Panc1 (cell line): ENCODE data around the gene ZNF407. TPM values are rescaled to one million over a fixed set of nuclear protein-coding genes. Genes with fewer than 3 reads are reported as not detected.

ENCODE experiments used
- ATAC-seq: fragments of 200-7000 bp; cut with Tn5 transposase; 2 replicates; pipeline ENCODE4 v1.9.1; 2020; ENCODE audit warnings: mild to moderate bottlenecking, moderate library complexity
- BruUV-seq: library from RNA; stranded (reverse); fragments of 400-500 nt; replicated peaks from 2 replicates; lab custom pipeline; 2021; lab: Mats Ljungman, UMichigan
- CTCF ChIA-PET: fragments of 300-600 bp; sonication (Branson Sonifier 250); formaldehyde crosslinking; loops from one replicate; lab custom pipeline; 2022; ENCODE audit warnings: antibody characterized with exemption; lab: Charles Lee
- POLR2A ChIA-PET: fragments of 300-600 bp; sonication (Branson Sonifier 250); formaldehyde crosslinking; loops from one replicate; lab custom pipeline; 2022; ENCODE audit warnings: antibody characterized with exemption; lab: Charles Lee
- DNase-seq: peaks from one replicate; pipeline ENCODE4 v3.0.0-alpha.2; 2010; ENCODE audit warnings: low read depth, low spot score
- H3K27ac ChIP-seq: 2 replicates; pipeline ENCODE4 v1.5.1; 2011; ENCODE audit warnings: mild to moderate bottlenecking, low read length, inconsistent platforms
- H3K27me3 ChIP-seq: fragments of 200-500 bp; sonication (Bioruptor generic); 2 replicates; pipeline ENCODE4 v1.6.0; 2014; ENCODE audit warnings: low read length, inconsistent platforms; ENCODE audit not compliant: control insufficient read depth, insufficient read depth
- H3K36me3 ChIP-seq: fragments of 200-500 bp; sonication (Bioruptor generic); 2 replicates; pipeline ENCODE4 v1.5.1; 2014; ENCODE audit warnings: inconsistent platforms, mild to moderate bottlenecking, low read length, moderate library complexity; ENCODE audit not compliant: control insufficient read depth, insufficient read depth
- H3K4me1 ChIP-seq: 2 replicates; pipeline ENCODE4 v1.5.1; 2011; ENCODE audit warnings: inconsistent platforms, mild to moderate bottlenecking, low read length, moderate library complexity; ENCODE audit not compliant: control insufficient read depth, insufficient read depth
- H3K4me3 ChIP-seq, 2 experiments: 2 replicates each; pipeline ENCODE4 v1.5.1; 2011 to 2012; ENCODE audit warnings: low read depth in 2 of 2, low read length in 2 of 2, mild to moderate bottlenecking in 2 of 2, inconsistent platforms in 1 of 2, moderate library complexity in 1 of 2
- H3K9me3 ChIP-seq: fragments of 200-500 bp; sonication (Bioruptor generic); 2 replicates; pipeline ENCODE4 v1.5.1; 2014; ENCODE audit warnings: low read depth, mild to moderate bottlenecking, inconsistent platforms, low read length, moderate library complexity; ENCODE audit not compliant: control insufficient read depth, insufficient read depth
- CTCF ChIP-seq: fragments of 450-650 bp; IDR thresholded peaks from 2 replicates; pipeline ENCODE4 v1.5.1; 2017; ENCODE audit warnings: mild to moderate bottlenecking
- POLR2AphosphoS5 ChIP-seq: IDR thresholded peaks from 2 replicates; pipeline ENCODE4 v1.6.1; 2012; ENCODE audit warnings: mild to moderate bottlenecking, low read depth, low read length, moderate library complexity
- REST ChIP-seq, 2 experiments: IDR thresholded peaks; 2 replicates each; pipeline ENCODE4 v1.6.1; 2011 to 2012; ENCODE audit warnings: low read depth in 2 of 2, control low read depth in 1 of 2, low read length in 1 of 2, mild to moderate bottlenecking in 1 of 2, moderate library complexity in 1 of 2; ENCODE audit not compliant: insufficient read depth in 1 of 2
- SIN3A ChIP-seq: IDR thresholded peaks from 2 replicates; pipeline ENCODE4 v1.6.1; 2012; ENCODE audit warnings: low read depth, mild to moderate bottlenecking, low read length, moderate library complexity, borderline replicate concordance; ENCODE audit not compliant: insufficient read depth
- TCF7L2 ChIP-seq: IDR thresholded peaks from 2 replicates; pipeline ENCODE4 v1.6.1; 2011; ENCODE audit warnings: mild to moderate bottlenecking, low read depth, low read length, inconsistent platforms
- in situ Hi-C: cut with HindIII; loops from 2 replicates; pipeline ENCODE4 v1.10.0; 2016; ENCODE audit warnings: low sequenced_read_pairs, low pct_unique_long_range_greater_than_20kb
- intact Hi-C: fragments of 100-400 bp; cut with micrococcal nuclease; formaldehyde crosslinking; loops from one replicate; pipeline ENCODE4 v1.10.0; 2022; ENCODE audit not compliant: unreplicated experiment
- total RNA-seq: library from RNA; stranded (reverse); gene quantifications from one replicate; pipeline ENCODE4 v1.2.1, GENCODE V29; 2021; ENCODE audit not compliant: unreplicated experiment

ZNF407 gene
- total RNA-seq, 1 experiment from 2014 or later: 16.8 TPM

GRCh38 chr18:74768096-74768495 lies 170.4 kb downstream of the ZNF407 start:
- Histone ChIP-seq H3K36me3 (no peaks in the 10 kb centered on the region), H3K9me3 (no peaks in the 10 kb centered on the region), H3K4me1 (no peaks in the 10 kb centered on the region), H3K27ac (no peak overlapping the region), H3K4me3 (no peak overlapping the region), H3K27me3 (no peaks in the 10 kb centered on the region)
- ATAC-seq (no peak), DNase-seq (no peak)
- ChIA-PET POLR2A (interaction anchor here (0.7 kb wide), 1 partner anchor 223 kb away, joined by 5 read pairs; no protein-coding TSS in a partner anchor), CTCF (no interaction called here)
- BruUV-seq: no TSS peak
- intact Hi-C loops (no loop called here), in situ Hi-C loops (no loop called here)
- no peak for TF ChIP-seq CTCF
- TF ChIP-seq SIN3A: no peak

- H3K27ac ChIP-seq: no peak overlapping the region
- H3K9me3 ChIP-seq: no peaks in the 10 kb centered on the region
- H3K4me1 ChIP-seq: no peaks in the 10 kb centered on the region
- ATAC-seq (no peak), DNase-seq (no peak)
- no TSS peak for BruUV-seq
- no peaks in the 10 kb centered on the region for H3K27me3 ChIP-seq
- no peaks in the 10 kb centered on the region for H3K36me3 ChIP-seq
- in situ Hi-C loops (no loop called here), intact Hi-C loops (no loop called here)
- POLR2A ChIA-PET: no interaction called here
- no peak overlapping the region for H3K4me3 ChIP-seq
- CTCF ChIA-PET: no interaction called here
- no peak for TF ChIP-seq SIN3A
- TF ChIP-seq CTCF: no peak
- no peak for TF ChIP-seq TCF7L2
- no peak for TF ChIP-seq REST (IDR thresholded peaks at IDR 0.05; ENCODE audit: insufficient read depth in 1 of 2, low read depth in 2 of 2, low read length in 1 of 2)
- no peak for TF ChIP-seq POLR2AphosphoS5
These were observed 175.5 kb downstream of the ZNF407 start for GRCh38 chr18:74773171-74773624.
